ENCODE results near the gene CHMP4B.

GRCh38 chr20:33816191-33816590, 5.0 kb downstream of the CHMP4B start:
- no peak for TF ChIP-seq POLR2AphosphoS5 (IDR thresholded peaks at IDR 0.05; ENCODE audit: low read depth, low read length)
- TF ChIP-seq CTCF (IDR thresholded peaks at IDR 0.05) = no peak
- TF ChIP-seq TCF7L2 (IDR thresholded peaks at IDR 0.05; ENCODE audit: low read depth, low read length) = no peak
